ENCODE measurements around the gene HTD2.
A peak's percentile ranks its signal among the peaks of the same experiment; 100 is the strongest.
"Not testable (repeated sequence)": the region's sequence is repeated elsewhere in the genome, so short reads cannot be mapped to it uniquely, and the experiment has no call there.

HTD2 gene

GRCh38 chr3:58305882-58306711, at the start of gene HTD2, which contains the start of gene RPP14:
Gene HTD2, plus strand, starts transcription at chr3:58306520. Its CDS starts 11,094 bp downstream, at chr3:58317614.
Gene RPP14, plus strand, starts transcription at chr3:58306245. Its CDS starts 4,085 bp downstream, at chr3:58310330.
- peak; percentile 98 for TF ChIP-seq CTCF (IDR thresholded peaks at IDR 0.05; ENCODE audit: low read depth, low read length)
- peak; percentile 89 for DNase-seq (ENCODE audit: extremely low read depth, low read depth)

DNA sequence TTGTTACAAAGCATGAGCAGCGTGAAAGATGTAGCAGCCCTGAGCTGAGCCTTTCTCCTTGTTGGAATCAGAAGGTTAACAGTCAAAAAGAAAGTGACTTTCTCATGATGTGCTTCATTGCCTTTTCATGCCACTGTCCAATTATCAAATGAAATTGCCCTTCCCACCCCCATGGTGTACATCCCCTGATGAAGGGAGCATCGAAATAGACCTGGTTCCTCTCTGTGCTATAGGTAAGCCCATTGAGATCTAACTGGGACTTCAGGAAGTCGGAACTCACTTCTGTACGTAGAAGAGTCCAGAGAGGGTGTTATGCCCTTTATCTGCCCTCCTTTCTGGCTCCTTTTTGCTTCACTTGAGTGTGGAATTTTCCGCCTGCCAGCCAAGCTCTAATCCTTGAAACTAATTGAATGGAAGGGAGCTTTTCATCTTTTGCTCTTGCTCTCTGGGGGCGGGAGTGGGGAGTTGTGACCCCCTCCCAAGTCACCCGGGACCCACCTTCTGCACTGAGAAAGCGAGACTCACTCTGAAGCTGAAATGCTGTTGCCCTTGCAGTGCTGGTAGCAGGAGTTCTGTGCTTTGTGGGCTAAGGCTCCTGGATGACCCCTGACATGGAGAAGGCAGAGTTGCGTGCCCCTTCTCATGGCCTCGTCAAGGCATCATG, 47.8 kb upstream of the HTD2 start:
- no peak for DNase-seq (ENCODE audit: extremely low read depth, low read depth)
- no peak for TF ChIP-seq CTCF (IDR thresholded peaks at IDR 0.05; ENCODE audit: low read depth, low read length)

GRCh38 chr3:58260261-58260731, 46.0 kb upstream of the HTD2 start:
- TF ChIP-seq CTCF (IDR thresholded peaks at IDR 0.05; ENCODE audit: low read depth, low read length) = no peak
- no peak for DNase-seq (ENCODE audit: extremely low read depth, low read depth)

GRCh38 chr3:58260733-58261132, 45.6 kb upstream of the HTD2 start:
- no peak for DNase-seq (ENCODE audit: extremely low read depth, low read depth)
- TF ChIP-seq CTCF (IDR thresholded peaks at IDR 0.05; ENCODE audit: low read depth, low read length) = no peak

DNA sequence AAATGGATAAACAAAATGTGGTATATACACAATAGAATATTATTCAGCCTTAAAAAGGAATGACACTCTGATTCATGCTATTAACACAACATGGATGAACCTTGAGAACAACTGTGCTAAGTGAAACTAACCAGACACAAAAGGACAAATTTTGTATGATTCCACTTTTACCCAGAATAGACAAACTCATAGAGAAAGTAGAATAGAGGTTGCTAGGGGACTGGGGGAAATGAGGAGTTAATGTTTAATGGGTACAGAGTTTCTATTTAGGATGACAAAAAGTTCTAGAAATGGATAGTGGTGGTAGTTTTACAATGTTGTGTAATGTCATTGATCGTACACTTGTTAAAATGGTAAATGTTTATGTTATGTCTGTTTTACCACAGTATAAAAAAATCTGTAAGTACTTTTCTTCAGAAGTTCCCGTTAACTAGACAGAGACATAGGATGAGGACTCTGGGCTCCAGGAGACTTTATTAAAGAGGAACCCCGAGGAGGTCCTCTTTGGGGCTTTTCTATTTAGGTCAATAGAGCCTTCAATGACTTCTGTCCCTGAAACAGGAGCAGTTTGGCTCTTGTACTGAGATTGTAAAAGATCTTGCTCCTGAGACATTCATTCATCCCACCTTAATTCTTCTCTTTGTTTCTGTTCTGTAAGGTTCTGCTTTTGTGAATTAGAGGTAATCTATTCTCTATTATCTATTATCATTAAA, 44.2 kb upstream of the HTD2 start:
- DNase-seq (ENCODE audit: extremely low read depth, low read depth) = no peak
- no peak for TF ChIP-seq CTCF (IDR thresholded peaks at IDR 0.05; ENCODE audit: low read depth, low read length)

DNA sequence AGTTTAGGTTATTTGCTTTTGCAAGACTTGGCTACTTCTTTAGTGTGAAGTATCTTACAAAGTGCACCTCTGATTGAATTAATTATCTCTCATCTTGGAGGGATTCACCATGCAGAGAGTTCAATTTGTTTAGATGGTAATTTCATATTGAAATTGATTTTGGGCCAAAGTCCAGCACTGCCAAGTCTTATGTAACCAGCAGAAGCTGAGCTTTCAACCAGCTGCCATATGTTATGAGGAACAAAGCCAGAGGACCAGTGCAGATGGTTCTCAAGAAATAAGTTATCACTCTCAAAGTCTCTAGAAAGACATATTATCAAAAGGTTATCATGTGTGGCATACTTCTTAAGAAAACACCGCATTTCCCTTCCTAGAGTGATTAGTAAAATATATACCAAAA, 39.7 kb upstream of the HTD2 start:
- no peak for TF ChIP-seq CTCF (IDR thresholded peaks at IDR 0.05; ENCODE audit: low read depth, low read length)
- no peak for DNase-seq (ENCODE audit: extremely low read depth, low read depth)

GRCh38 chr3:58267543-58267942, 38.8 kb upstream of the HTD2 start:
- DNase-seq (ENCODE audit: extremely low read depth, low read depth) = not testable (repeated sequence)
